Motor neuron (in vitro differentiated cells): Measurements from ENCODE around the gene ZNF519. TPM values are rescaled to one million over a fixed set of nuclear protein-coding genes. Genes with fewer than 3 reads are reported as not detected.
A peak's percentile ranks its signal among the peaks of the same experiment; 100 is the strongest.

Experiments
- ATAC-seq, 8 experiments: fragments of 200-7000 bp; cut with Tn5 transposase; replicated peaks in 6 of 8; 2 replicates each; pipeline ENCODE4 v1.8.0; 2021; ENCODE audit warnings: mild to moderate bottlenecking in 8 of 8, moderate library complexity in 8 of 8
- H3K27ac ChIP-seq, 2 donors: fragments of 250-450 bp; sonication (Bioruptor Pico); 2 replicates each; pipeline ENCODE4 v1.9.0; 2021; ENCODE audit warnings: antibody characterized with exemption in 2 of 2, mild to moderate bottlenecking in 2 of 2, moderate library complexity in 1 of 2
- H3K4me1 ChIP-seq, 2 donors: fragments of 250-450 bp; sonication (Bioruptor Pico); replicated peaks in 1 of 2; 2 replicates each; pipeline ENCODE4 v1.6.1; 2021; ENCODE audit warnings: antibody characterized with exemption in 2 of 2, mild to moderate bottlenecking in 2 of 2, moderate library complexity in 1 of 2
- H3K4me3 ChIP-seq, 5 donors: fragments of 250-450 bp; sonication (Bioruptor Pico); 2 replicates each; pipeline ENCODE4 v1.9.0; 2021; ENCODE audit warnings: antibody characterized with exemption in 5 of 5, mild to moderate bottlenecking in 5 of 5, moderate library complexity in 4 of 5
- WGBS, 10 experiments: fragments of 450-650 bp; shearing (Covaris generic); methylation state at CpG; one replicate each; pipeline ENCODE4 v1.0.0; 2022; 5-methylcytosine and 5-hydroxymethylcytosine counted together
- in situ Hi-C, 9 experiments: fragments of 400-800 bp; cut with MboI; loops; one replicate each; pipeline ENCODE4 v1.15.0; 2021; ENCODE audit warnings: low sequenced_read_pairs in 9 of 9, low pct_unique_long_range_greater_than_20kb in 2 of 9; ENCODE audit not compliant: unreplicated experiment in 9 of 9
- total RNA-seq, 8 experiments: library from RNA; unstranded; fragments of 300-600 nt; gene quantifications; 2 replicates each; pipeline versions ENCODE4 v1.2.3 to v1.2.4, GENCODE V29; 2022

The ZNF519 gene
- total RNA-seq, 8 experiments from 2014 or later: 1.4 to 21.4 (median 10.8) TPM

- no peak overlapping the region for H3K4me3 ChIP-seq
- ATAC-seq: no peak
- in situ Hi-C loops: no loop called here
- H3K27ac ChIP-seq: no peak overlapping the region
- WGBS, 10 experiments: 85 to 100% (median 100%) methylated on average over 1 to 2 of the region's 2 CpGs; no CpG with 5 or more reads in 2 of the 10 experiments
- H3K4me1 ChIP-seq: no peaks in the 10 kb centered on the region
Measured at GRCh38 chr18:14104201-14104600, 28.0 kb downstream of the ZNF519 start.

- no peak overlapping the region for H3K4me3 ChIP-seq
- ATAC-seq: no peak
- in situ Hi-C loops: no loop called here
- 83 to 100% (median 100%) methylated on average over 1 to 4 of the region's 4 CpGs; no CpG with 5 or more reads in 1 of the 10 experiments for WGBS, 10 experiments
- no peak overlapping the region for H3K27ac ChIP-seq
- H3K4me1 ChIP-seq: no peaks in the 10 kb centered on the region
Measured at GRCh38 chr18:14100503-14101286, 31.5 kb downstream of the ZNF519 start.

GRCh38 chr18:14098428-14098827 lies 33.8 kb downstream of the ZNF519 start:
- in situ Hi-C loops: loop anchor here in 2 of 9 experiments (25.0 kb wide), 1 partner anchor 286 kb away; the partner anchor contains the start of gene MC5R (in 2 of the 2)
- no peak for ATAC-seq
- WGBS, 10 experiments: 90 to 100% (median 96%) methylated on average over 1 to 6 of the region's 6 CpGs; no CpG with 5 or more reads in 1 of the 10 experiments

GRCh38 chr18:14097761-14098160 lies 34.5 kb downstream of the ZNF519 start:
- no peaks in the 10 kb centered on the region for H3K4me1 ChIP-seq
- H3K27ac ChIP-seq: no peak overlapping the region
- 93 to 100% (median 97%) methylated on average over 1 to 2 of the region's 2 CpGs; no CpG with 5 or more reads in 2 of the 10 experiments for WGBS, 10 experiments
- no peak overlapping the region for H3K4me3 ChIP-seq
- no peak for ATAC-seq
- in situ Hi-C loops: loop anchor here in 2 of 9 experiments (25.0 kb wide), 1 partner anchor 285 kb away; the partner anchor contains the start of gene MC5R (in 2 of the 2)

More at GRCh38 chr18:14098428-14098827, 33.8 kb downstream of the ZNF519 start:
- H3K27ac ChIP-seq: no peak overlapping the region
- no peak overlapping the region for H3K4me3 ChIP-seq
- H3K4me1 ChIP-seq: no peaks in the 10 kb centered on the region

GRCh38 chr18:14093307-14093915 lies 38.8 kb downstream of the ZNF519 start:
- ATAC-seq: peak in 3 of 8 experiments; percentile 49 to 91 (median 83)
- Histone ChIP-seq H3K4me3 (no peak overlapping the region), H3K27ac (no peak overlapping the region), H3K4me1 (no peaks in the 10 kb centered on the region)
- in situ Hi-C loops: loop anchor here in 2 of 9 experiments (25.0 kb wide), 1 partner anchor 281 kb away; the partner anchor contains the start of gene MC5R (in 2 of the 2)
- WGBS, 10 experiments: 0 to 92% (median 0%) methylated on average over 1 of the region's 1 CpG; no CpG with 5 or more reads in 5 of the 10 experiments

- Histone ChIP-seq H3K4me1 (no peaks in the 10 kb centered on the region), H3K4me3 (no peak overlapping the region), H3K27ac (no peak overlapping the region)
- in situ Hi-C loops: loop anchor here in 2 of 9 experiments (25.0 kb wide), 1 partner anchor 280 kb away; the partner anchor contains the start of gene MC5R (in 2 of the 2)
- 72 to 100% (median 89%) methylated on average over 2 to 7 of the region's 7 CpGs for WGBS, 10 experiments
- ATAC-seq: no peak
Measured at GRCh38 chr18:14092625-14093306, 39.5 kb downstream of the ZNF519 start.

- Histone ChIP-seq H3K4me1 (no peaks in the 10 kb centered on the region), H3K4me3 (no peak overlapping the region), H3K27ac (no peak overlapping the region)
- in situ Hi-C loops: loop anchor here in 5 of 9 experiments (10.0 to 25.0 kb wide), 3 partner anchors 265 to 277 kb away; partner anchors contain the start of gene MC5R (in 4 of the 5)
- 72 to 100% (median 100%) methylated on average over 1 to 6 of the region's 10 CpGs; no CpG with 5 or more reads in 3 of the 10 experiments for WGBS, 10 experiments
- no peak for ATAC-seq
Measured at GRCh38 chr18:14089781-14090180, 42.5 kb downstream of the ZNF519 start.

GRCh38 chr18:14089191-14089590 lies 43.0 kb downstream of the ZNF519 start:
- in situ Hi-C loops: loop anchor here in 5 of 9 experiments (10.0 to 25.0 kb wide), 3 partner anchors 264 to 277 kb away; partner anchors contain the start of gene MC5R (in 4 of the 5)
- no peak for ATAC-seq
- Histone ChIP-seq H3K4me3 (no peak overlapping the region), H3K27ac (no peak overlapping the region), H3K4me1 (no peaks in the 10 kb centered on the region)
- 73 to 100% (median 93%) methylated on average over 1 to 2 of the region's 2 CpGs for WGBS, 10 experiments

GRCh38 chr18:14086458-14087231 lies 45.6 kb downstream of the ZNF519 start:
- in situ Hi-C loops: loop anchor here in 5 of 9 experiments (10.0 to 25.0 kb wide), 3 partner anchors 262 to 274 kb away; partner anchors contain the start of gene MC5R (in 4 of the 5)

GRCh38 chr18:14085770-14086457 lies 46.3 kb downstream of the ZNF519 start:
- Histone ChIP-seq H3K27ac (no peak overlapping the region), H3K4me3 (no peak overlapping the region), H3K4me1 (no peaks in the 10 kb centered on the region)
- 13 to 100% methylated on average over 1 to 4 of the region's 9 CpGs; no CpG with 5 or more reads in 8 of the 10 experiments for WGBS, 10 experiments
- in situ Hi-C loops: loop anchor here in 5 of 9 experiments (10.0 to 25.0 kb wide), 3 partner anchors 261 to 274 kb away; partner anchors contain the start of gene MC5R (in 4 of the 5)
- peak; percentile 10 to 62 (median 44) for ATAC-seq

More at GRCh38 chr18:14086458-14087231, 45.6 kb downstream of the ZNF519 start:
- Histone ChIP-seq H3K27ac (no peak overlapping the region), H3K4me3 (no peak overlapping the region), H3K4me1 (no peaks in the 10 kb centered on the region)
- ATAC-seq: peak; percentile 79 to 94 (median 85)
- 30 to 94% (median 42%) methylated on average over 2 to 8 of the region's 9 CpGs for WGBS, 10 experiments

- peak in 1 of 8 experiments; percentile 15 for ATAC-seq
- Histone ChIP-seq H3K4me1 (no peaks in the 10 kb centered on the region), H3K27ac (no peak overlapping the region), H3K4me3 (no peak overlapping the region)
- 90 to 100% (median 100%) methylated on average over 2 to 3 of the region's 3 CpGs; no CpG with 5 or more reads in 5 of the 10 experiments for WGBS, 10 experiments
- in situ Hi-C loops: loop anchor here in 2 of 9 experiments (25.0 kb wide), 1 partner anchor 263 kb away; the partner anchor contains the start of gene MC5R (in 2 of the 2)
Measured at GRCh38 chr18:14075196-14075595, 57.0 kb downstream of the ZNF519 start.
